ENCODE measurements around the gene ASIC4. TPM values are rescaled to one million over a fixed set of nuclear protein-coding genes. Genes with fewer than 3 reads are reported as not detected.

ASIC4 gene
- total RNA-seq = 0.32 TPM
- long read RNA-seq = 0 reads

DNA sequence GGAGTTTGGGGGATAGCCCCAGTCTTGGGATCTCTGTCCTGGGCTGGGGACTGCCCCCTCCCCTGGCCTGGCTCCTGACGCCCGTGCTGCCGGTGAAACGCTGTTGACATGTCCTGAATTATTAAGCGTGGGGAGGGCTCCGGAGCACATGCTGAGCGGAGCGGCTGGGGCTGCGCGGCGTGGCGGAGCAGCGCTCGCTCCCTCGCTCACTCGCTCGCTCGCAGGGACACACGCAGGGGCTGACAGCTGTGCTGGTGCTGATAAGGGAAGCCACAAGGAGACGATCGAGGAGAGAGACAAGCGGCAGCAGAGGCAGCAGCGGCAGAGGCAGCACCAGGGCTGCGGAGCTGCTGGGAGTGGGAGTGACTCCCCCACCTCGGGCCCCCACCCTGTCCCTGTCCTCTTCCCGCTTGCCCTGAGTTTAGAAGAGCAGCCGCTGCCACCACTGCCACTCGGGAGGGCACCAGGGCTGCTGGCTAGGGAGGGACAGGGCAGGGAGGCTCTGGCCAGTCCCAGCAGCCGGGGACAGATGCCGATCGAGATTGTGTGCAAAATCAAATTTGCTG is at the start of gene ASIC4:
Gene ASIC4 (plus strand): TSS at position 287 of the 566 bp plus-strand sequence. CDS start 243 bp downstream, at position 530.
- no peak for DNase-seq (ENCODE audit: low spot score)
- intact Hi-C loops (cut with DNase I) = no loop called here

DNA sequence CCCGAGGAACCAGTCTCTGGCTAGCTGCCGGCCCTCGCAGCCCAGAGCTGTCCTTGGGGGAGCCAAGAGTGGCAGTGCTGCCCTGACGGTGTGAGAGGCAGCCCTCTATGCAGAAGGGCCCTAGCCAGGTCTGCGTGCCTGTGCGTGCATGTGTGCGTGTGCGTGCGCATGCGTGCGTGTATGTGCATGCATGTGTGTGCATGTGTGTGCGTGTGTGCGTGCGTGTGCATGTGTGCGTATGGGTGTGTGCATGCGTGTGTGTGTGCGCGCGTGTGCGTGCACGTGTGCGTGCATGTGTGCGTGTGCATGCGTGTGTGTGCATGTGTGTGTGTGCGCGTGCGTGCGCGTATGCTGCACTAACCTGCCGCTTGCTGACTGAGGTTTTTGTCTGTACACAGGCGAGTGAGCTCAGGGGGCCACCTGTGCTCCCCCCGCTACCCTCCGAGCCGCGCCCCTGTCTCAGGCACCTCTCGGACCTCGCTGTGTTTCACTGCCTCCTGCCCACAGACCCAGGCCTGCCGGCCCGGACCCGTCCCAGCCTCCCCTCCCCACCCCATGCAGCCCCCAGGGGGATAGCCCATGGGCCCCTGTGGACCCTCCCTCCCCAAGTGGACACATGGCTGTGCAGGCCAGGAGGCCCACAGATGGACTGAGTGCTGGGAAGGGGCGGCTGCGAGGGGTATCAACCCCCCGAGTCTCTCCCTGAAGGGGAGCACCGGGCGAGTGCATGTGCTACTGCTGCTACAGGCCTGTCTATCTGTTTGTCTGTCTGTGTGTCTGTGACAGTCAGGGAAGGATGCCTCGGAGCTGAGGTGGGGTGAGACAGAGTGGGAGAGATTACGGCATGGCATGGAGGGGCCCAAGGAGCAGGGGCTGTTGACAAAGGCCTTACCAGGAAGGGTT is 48.4 kb upstream of the ASIC4 start:
- intact Hi-C loops (cut with DNase I) = no loop called here
- DNase-seq (ENCODE audit: low spot score) = no peak

GRCh38 chr2:219466816-219467735 is 47.2 kb upstream of the ASIC4 start:
- no peak for DNase-seq (ENCODE audit: low spot score)
- intact Hi-C loops (cut with DNase I) = no loop called here

DNA sequence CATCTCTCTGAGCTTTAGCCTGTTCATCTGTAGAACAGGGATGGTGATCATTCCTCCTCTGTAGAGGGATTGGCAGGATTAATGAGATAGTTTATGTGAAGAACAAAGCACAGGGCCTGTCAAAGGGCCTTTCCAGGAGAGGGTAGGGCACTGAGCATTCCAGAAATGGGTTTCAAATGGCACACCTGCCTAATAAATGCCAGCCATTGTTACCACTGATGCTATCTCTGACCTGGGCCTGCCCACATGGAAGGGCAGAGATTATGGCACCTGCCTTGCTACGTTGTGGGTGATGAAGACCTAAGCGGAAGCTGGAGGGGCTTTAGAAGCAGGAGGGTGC is 46.6 kb upstream of the ASIC4 start:
- no peak for DNase-seq (ENCODE audit: low spot score)
- intact Hi-C loops (cut with DNase I) = no loop called here

DNA sequence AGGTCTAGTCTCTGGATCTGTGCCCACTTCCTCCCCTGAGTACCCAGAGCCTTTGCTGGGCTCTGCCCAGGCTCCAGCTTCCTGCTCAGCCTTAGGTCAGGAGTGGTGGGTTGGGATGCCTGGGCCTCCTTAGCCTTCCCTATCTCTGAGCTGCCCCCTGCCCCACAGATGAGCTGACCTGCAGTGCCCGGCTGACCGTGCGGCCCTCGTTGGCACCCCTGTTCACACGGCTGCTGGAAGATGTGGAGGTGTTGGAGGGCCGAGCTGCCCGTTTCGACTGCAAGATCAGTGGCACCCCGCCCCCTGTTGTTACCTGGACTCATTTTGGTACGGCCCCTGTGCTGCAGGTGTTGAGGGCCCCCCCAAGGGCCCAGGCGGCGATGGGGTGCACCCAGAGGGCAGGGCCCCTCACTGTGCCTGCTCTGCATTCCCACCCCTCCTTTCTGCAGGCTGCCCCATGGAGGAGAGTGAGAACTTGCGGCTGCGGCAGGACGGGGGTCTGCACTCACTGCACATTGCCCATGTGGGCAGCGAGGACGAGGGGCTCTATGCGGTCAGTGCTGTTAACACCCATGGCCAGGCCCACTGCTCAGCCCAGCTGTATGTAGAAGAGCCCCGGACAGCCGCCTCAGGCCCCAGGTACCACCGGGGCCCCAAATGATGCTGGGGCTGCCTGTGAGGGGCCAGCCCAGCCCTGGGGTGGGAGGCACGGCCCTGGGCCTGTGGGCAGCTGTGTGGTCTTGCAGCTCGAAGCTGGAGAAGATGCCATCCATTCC is 45.7 kb upstream of the ASIC4 start:
- no peak for DNase-seq (ENCODE audit: low spot score)
- intact Hi-C loops (cut with DNase I) = no loop called here

GRCh38 chr2:219469186-219469724 is 45.0 kb upstream of the ASIC4 start:
- DNase-seq (ENCODE audit: low spot score) = no peak
- intact Hi-C loops (cut with DNase I) = no loop called here

DNA sequence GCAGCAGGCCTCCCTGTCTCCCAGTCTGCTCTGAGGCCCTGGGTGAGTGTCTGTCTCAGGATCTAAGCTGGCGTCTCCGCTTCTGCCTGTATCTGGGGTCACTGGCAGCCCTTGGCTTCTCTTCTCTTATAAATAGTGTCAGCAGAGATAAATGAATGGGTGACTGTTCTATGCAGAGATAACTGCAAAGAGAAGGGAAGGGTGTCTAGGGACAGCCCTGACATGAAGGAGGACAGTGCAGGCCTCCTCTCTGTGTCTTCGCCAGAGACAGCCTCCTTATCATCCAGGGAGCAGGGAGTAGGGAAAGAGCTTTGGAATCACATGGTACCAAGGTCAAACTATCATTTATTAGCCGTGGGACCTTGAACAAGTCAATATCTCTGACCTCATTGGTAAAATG is 43.9 kb upstream of the ASIC4 start:
- intact Hi-C loops (cut with DNase I) = no loop called here

GRCh38 chr2:219471476-219472371 is 42.6 kb upstream of the ASIC4 start:
- DNase-seq (ENCODE audit: low spot score) = no peak

More for the DNA sequence above, 43.9 kb upstream of the ASIC4 start:
- DNase-seq (ENCODE audit: low spot score) = no peak

GRCh38 chr2:219472629-219473187 is 41.6 kb upstream of the ASIC4 start:
- intact Hi-C loops (cut with DNase I) = no loop called here
- DNase-seq (ENCODE audit: low spot score) = no peak

More at GRCh38 chr2:219471476-219472371, 42.6 kb upstream of the ASIC4 start:
- intact Hi-C loops (cut with DNase I) = no loop called here

DNA sequence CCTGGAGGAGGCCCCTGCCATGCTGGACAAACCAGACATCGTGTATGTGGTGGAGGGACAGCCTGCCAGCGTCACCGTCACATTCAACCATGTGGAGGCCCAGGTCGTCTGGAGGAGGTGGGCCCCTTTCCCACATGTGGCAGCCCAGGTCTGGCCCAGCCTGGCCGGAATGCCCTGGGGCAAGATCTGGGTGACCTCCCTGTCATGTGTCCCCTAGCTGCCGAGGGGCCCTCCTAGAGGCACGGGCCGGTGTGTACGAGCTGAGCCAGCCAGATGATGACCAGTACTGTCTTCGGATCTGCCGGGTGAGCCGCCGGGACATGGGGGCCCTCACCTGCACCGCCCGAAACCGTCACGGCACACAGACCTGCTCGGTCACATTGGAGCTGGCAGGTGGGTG is 40.8 kb upstream of the ASIC4 start:
- no peak for DNase-seq (ENCODE audit: low spot score)
- intact Hi-C loops (cut with DNase I) = no loop called here

- DNase-seq (ENCODE audit: low spot score) = no peak
- intact Hi-C loops (cut with DNase I) = loop anchor here (5.0 kb wide), 1 partner anchor 53 kb away; no protein-coding TSS in a partner anchor
Measured at GRCh38 chr2:219474285-219475060, 39.8 kb upstream of the ASIC4 start.

- intact Hi-C loops (cut with DNase I) = loop anchor here (5.0 kb wide), 1 partner anchor 52 kb away; no protein-coding TSS in a partner anchor
- no peak for DNase-seq (ENCODE audit: low spot score)
Measured at GRCh38 chr2:219475278-219475677, 39.0 kb upstream of the ASIC4 start.

DNA sequence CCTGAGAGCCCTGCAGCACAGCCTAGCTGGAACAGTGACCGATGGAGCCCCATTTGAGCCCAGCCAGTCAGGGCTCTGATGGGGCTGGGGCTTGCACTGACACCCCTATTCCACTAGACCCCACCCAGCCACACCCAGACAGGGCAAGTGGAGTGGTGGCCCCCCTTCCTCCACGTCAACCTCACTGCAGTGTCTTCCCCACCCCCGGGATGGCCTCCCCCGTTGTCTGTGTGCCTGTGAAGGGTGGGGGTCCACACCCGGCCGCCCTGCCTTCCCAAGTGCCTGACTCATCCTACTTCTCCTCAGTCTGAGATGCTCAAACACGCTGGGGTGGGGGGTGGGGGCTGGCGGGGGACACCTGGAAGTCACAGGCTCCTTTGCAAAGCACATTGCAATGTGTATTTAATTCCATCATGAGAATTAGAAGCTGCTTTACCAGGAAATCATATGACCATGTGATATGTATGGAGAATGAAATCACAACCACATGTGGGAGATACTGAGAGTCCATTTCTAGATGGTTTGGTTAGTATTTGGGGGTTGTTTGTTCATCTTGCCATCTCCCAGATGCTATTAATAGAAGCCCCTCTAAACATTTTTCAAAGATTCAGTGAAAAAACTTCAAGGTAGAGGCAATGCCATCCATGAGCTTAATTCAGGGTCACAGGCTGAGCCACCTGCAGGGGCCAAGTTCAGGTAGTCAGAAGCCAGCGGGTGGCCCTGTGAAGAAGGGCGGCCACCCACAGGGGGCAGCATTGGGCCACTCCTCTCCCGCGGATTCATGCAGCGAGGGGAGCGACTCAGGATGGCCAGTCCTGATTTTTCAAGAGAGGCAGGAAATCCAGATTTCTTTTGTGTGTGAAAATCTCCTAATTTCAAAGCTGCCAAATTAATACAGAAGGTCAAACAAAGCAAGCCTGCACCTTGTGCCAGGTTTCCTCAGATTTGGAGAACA is 38.3 kb upstream of the ASIC4 start:
- intact Hi-C loops (cut with DNase I) = loop anchor here (5.0 kb wide), 1 partner anchor 51 kb away; no protein-coding TSS in a partner anchor
- DNase-seq (ENCODE audit: low spot score) = no peak

- DNase-seq (ENCODE audit: low spot score) = no peak
Measured at GRCh38 chr2:219476652-219477151, 37.6 kb upstream of the ASIC4 start.

DNA sequence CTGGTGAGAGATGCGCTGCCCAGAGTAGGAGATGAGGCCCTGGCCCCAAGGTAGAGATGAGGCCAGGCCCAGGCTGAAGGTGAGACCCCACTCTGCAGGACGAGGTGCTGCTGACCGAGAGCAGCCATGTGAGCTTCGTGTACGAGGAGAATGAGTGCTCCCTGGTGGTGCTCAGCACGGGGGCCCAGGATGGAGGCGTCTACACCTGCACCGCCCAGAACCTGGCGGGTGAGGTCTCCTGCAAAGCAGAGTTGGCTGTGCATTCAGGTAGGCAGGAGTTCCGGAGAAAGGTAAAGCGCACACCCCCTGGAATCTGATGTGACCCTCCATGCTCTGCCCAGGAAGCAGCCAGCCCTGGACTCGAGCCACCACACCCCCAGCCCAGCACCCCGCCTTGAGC is 37.1 kb upstream of the ASIC4 start:
- DNase-seq (ENCODE audit: low spot score) = no peak
- intact Hi-C loops (cut with DNase I) = loop anchor here (5.0 kb wide), 1 partner anchor 50 kb away; no protein-coding TSS in a partner anchor

More at GRCh38 chr2:219476652-219477151, 37.6 kb upstream of the ASIC4 start:
- intact Hi-C loops (cut with DNase I) = loop anchor here (5.0 kb wide), 1 partner anchor 51 kb away; no protein-coding TSS in a partner anchor
